ENCODE measurements around the gene DSCAML1. TPM values are rescaled to one million over a fixed set of nuclear protein-coding genes. Genes with fewer than 3 reads are reported as not detected.
"Not testable (repeated sequence)": the region's sequence is repeated elsewhere in the genome, so short reads cannot be mapped to it uniquely, and the experiment has no call there.

Gene DSCAML1
- polyA plus RNA-seq, 4 donors = 1.7 to 2.9 (median 2.0) TPM

DNA sequence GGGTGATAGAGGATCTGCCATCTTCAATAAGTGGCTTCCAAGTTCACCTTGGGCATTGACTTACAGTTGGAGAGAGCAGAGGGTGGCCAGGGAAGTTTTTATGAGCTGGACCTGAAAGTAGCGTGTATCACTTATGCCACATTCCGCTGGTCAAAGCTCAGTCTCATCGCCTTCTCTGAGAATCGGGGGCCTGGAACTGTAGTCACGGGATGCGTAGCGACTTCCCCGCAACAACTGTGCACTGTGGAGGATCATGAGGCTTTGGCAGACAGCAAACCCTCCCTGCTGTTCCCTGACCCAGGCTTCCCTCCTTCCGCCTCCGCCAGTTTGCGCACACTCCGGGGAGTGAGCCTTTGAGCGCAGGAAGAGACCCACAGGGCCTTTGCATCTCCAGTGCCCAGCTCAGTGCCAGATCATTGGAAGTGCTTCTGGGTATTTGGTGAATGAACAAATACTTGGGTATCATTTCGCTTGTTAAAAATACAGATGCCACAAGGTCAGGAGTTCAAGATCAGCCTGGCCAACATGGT, 373.9 kb downstream of the DSCAML1 start:
- no peak for DNase-seq (ENCODE audit: low read depth in 4 of 4, low spot score in 3 of 4)

DNA sequence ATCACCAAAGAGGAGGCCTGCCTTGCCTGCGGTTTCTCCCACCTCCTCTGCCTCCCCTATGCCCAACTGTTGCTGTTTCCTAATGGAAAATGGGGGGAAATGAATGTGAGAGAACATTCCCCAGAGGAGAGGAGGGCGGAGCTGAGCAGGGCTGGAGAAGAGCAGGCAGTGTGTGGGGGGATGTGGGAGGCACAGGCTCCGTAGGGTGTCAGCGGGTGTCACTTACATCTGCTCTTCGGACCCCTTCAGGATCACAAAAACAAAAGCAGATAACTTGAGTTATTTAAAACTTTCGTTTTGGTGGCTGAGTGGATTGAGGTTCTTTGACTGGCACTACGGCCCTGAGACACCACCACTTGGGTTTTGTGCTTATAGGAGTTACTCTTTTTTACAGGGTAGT, 375.5 kb downstream of the DSCAML1 start:
- DNase-seq (ENCODE audit: low read depth in 4 of 4, low spot score in 3 of 4) = no peak

DNA sequence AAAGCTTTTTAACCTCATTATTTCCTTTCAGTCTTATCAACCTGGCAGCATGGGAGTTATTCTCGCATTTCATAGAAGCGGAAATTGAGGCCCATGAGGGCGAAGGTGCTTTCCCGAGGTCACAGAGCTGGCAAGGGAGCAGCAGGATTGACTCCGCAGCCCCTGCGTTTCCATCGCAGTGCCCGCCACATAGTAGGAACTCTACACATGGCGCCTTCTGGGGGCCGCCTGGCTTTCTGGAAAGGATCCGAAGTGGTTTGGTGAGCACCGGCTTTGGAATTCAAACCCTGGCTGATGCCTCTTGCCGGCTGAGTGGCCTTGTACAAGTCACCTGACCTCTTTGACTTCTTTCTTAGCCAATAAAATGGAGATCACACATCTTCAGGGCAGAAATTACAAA, 376.0 kb downstream of the DSCAML1 start:
- no peak for DNase-seq (ENCODE audit: low read depth in 4 of 4, low spot score in 3 of 4)

GRCh38 chr11:117420598-117420997, 376.4 kb downstream of the DSCAML1 start:
- no peak for DNase-seq (ENCODE audit: low read depth in 4 of 4, low spot score in 3 of 4)

DNA sequence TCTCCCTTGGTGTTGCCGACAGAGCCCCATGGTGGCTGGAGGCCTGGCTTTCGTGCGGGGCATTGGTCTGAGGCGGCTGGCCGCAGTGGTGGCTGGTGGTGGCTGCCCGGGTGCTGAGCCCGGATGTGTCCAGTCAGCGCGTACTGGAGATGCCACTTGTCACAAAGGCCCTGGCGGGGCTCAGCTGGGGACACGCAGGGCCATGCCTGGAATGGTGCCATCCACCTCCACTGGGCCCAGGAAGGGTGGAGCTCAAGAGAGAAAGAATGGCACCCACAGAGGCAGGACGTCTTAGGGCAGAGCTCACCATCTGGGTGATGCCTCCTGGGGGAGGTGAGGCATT, 376.9 kb downstream of the DSCAML1 start:
- no peak for DNase-seq (ENCODE audit: low read depth in 4 of 4, low spot score in 3 of 4)

- no peak for DNase-seq (ENCODE audit: low read depth in 4 of 4, low spot score in 3 of 4)
Measured at GRCh38 chr11:117419482-117420142, 377.4 kb downstream of the DSCAML1 start.

DNA sequence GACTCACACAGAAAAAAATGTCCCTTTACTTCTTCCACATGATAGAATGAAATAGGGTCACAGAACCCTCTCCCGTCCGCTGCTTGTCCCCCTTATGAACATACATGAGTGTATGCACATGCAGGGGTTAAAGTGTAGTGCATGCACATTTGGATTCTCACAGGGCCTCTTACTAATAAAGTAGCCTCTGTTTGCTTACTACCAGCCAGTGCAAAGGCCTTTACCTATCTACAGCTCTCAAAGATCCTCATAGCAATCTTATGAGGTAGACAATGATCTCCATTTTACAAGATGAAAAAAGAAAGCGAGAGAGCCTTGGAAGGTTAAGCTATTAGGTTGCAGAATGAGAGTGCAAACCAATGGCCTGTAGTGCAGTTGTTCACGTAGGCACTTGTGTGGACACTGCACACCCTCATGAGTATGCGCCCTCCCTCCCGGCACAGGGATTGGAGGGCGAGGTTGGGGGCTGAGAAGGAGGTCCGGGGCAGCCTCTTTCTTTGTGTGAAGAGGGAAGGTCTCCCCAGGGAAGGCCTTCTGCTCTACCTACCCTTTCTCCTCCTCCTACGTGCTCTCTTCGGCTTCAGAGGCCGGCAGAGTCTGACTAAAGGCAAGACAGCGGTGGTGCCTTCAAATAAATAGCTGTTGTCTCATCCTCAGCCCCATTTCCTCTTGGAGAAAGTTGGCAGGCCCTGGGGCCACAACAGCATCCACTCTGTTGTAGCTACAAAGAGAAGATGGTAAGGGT, 378.1 kb downstream of the DSCAML1 start:
- no peak for DNase-seq (ENCODE audit: low read depth in 4 of 4, low spot score in 3 of 4)

DNA sequence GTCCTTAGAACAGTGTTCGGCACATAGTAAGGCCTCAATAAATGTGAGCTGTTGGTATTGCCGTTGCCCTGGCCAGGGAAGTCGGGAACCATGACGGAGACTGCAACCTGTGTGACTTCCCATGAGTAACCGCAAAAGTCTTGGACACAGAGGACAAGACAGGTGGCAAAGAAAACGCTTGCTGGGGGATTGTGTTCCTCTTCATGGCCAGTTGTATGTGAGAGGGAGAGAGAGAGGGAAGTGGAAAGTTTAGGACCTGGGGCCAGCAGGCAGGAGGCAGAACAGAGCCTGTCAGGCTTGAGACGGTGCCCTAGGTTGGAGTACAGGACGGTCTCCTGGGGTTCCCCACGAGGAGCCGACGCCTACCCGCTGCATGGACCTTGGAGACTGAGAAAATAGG, 379.2 kb downstream of the DSCAML1 start:
- DNase-seq (ENCODE audit: low read depth in 4 of 4, low spot score in 3 of 4) = no peak

- no peak for DNase-seq (ENCODE audit: low read depth in 4 of 4, low spot score in 3 of 4)
Measured at GRCh38 chr11:117417342-117417741, 379.7 kb downstream of the DSCAML1 start.

GRCh38 chr11:117415358-117415896, 381.6 kb downstream of the DSCAML1 start:
- no peak for DNase-seq (ENCODE audit: low read depth in 4 of 4, low spot score in 3 of 4)

- no peak for DNase-seq (ENCODE audit: low read depth in 4 of 4, low spot score in 3 of 4)
Measured at GRCh38 chr11:117414724-117415123, 382.3 kb downstream of the DSCAML1 start.

GRCh38 chr11:117413616-117414015, 383.4 kb downstream of the DSCAML1 start:
- DNase-seq (ENCODE audit: low read depth in 4 of 4, low spot score in 3 of 4) = no peak

DNA sequence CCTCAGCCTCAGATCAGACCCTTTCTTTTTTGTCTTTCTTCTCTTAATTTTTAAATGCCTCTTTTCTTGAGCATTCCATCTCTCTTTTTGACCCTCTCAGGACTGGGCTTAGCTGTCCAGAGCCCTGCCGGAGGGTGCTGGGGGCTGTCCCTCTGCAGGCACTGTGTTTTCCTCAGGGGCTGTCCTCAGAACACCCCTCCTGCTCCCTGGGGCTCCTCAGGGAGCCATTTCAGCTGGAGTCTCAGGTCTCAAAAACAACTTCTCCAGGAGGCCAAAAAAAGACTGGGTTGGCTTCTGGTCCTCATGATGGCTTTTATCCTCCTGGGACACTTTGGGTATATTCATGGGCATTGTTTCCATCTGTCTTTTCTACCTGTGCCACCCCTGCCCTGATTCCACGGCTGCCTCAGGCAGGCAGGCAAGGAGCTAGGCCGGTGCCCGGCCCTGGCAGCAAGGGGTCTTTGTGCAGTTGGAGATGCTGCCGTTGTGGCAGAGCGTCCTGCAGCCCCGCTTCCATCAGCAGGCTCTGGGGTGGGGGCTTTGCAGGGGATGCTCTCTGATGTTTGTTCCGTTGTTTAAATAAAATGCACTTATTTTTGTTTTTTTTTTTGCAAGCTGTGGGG, 384.3 kb downstream of the DSCAML1 start:
- no peak for DNase-seq (ENCODE audit: low read depth in 4 of 4, low spot score in 3 of 4)

DNA sequence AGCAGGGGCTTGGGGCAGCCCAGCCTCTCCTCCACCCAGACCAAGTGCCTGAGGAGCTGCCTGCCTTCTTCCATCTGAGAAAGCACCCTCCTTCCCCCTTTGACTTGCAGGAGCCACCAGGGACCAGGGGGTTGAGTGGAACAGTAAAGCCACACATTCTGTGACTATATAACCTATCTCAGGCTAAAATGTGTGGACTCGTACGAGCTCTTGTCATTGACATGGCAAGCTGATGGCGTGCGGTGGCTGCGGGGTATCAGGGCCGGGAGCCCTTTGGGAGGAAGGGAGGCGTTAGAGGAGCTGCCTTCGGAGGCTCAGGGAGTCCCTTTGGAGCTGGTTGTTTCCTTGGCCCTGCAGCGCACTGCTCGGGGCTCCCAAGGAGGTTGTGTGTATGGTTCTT, 384.8 kb downstream of the DSCAML1 start:
- no peak for DNase-seq (ENCODE audit: low read depth in 4 of 4, low spot score in 3 of 4)

DNA sequence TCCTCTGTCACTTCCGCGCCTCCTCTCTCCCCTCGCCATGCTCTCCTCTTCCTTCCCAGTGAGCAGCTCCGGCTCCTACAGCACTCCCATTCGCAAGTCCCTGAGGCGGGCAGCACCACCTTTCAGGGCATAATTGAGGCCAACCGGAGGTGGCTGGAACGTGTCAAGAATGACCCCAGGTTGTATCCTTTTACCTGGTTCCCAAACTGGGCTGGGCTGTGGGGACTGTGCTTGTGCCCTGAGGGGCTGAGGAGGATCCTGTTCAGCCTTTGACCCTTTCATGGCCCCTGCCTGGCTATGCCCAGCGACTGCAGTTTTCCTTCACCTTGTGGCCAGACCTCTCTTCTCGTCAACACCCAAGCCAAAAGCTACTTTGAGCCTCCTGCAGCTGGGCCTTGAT, 385.3 kb downstream of the DSCAML1 start:
- DNase-seq (ENCODE audit: low read depth in 4 of 4, low spot score in 3 of 4) = no peak

DNA sequence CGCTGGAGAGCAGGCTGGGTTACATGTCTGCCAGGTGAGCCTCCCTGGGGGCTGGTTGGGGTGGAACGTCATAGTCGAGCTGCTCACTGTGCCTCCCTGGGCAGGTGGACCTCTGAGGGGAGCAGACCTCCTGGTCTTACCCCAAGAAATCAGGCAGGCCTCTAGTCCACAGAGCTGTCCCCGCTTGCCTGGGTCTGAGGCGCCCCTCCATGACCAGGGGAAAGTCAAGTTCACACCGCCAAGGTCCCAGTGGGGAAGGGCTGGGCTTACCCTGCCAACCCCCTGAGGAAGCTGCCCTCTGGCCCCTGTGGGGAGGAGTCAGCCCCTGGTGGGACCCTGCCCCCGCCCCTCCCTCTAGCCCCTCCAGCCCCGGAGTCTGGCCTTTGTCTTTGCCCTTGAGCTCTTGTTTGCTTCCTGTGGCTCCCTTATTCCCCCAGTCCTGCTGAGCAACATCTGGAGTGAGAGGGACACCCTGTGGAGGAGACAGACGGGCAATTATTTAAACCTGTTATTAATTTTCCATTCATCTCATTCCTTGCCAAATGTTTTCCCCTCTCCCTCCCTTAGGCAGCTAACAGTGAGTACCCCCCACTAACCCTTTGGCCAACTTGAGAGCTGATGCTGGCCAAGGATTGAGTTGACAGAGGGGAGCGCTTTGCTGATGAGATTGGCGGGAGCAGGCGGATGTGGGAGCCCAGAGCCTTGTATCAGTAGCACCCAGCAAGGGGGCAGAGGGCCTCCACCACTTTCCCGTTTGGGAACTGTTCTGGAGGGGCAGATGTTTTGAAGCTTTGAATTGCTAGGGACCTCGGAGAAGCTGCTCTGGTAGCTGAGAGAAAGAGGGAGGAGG, 385.9 kb downstream of the DSCAML1 start:
- no peak for DNase-seq (ENCODE audit: low read depth in 4 of 4, low spot score in 3 of 4)

GRCh38 chr11:117410238-117410637, 386.8 kb downstream of the DSCAML1 start:
- DNase-seq (ENCODE audit: low read depth in 4 of 4, low spot score in 3 of 4) = no peak

DNA sequence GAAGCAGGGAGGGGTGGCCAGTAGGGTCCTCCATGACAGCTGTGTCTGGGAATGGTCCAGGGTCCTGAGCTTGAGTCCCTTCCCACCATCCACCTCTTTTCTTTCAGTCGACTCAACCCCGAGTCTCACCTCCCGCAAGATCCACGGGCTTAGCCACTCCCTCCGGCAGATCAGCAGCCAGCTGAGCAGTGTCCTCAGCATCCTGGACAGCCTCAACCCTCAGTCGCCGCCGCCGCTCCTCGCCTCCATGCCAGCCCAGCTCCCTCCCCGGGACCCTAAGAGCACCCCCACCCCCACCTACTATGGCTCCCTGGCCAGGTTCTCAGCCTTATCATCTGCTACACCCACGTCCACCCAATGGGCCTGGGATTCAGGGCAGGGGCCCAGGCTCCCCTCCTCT, 387.5 kb downstream of the DSCAML1 start:
- DNase-seq (ENCODE audit: low read depth in 4 of 4, low spot score in 3 of 4) = no peak

- DNase-seq (ENCODE audit: low read depth in 4 of 4, low spot score in 3 of 4) = no peak
Measured at GRCh38 chr11:117408356-117408755, 388.7 kb downstream of the DSCAML1 start.

DNA sequence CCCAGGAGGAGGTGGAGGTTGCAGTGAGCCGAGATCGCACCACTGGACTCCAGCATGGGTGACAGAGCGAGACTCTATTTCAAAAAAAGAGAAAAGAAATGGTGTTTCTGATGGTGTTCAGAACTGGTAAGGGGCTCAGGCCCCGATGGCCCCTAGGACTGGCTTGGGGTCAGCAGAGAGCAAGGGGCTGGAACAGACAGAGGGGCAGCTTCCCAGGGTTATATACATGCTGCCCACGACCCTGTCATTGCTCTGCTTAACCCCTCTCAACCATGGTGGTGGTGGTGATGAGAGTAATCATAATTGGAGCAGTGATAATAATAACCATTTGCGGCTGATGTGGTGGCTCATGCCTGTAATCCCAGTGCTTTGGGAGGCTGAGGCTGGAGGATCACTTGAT, 390.0 kb downstream of the DSCAML1 start:
- DNase-seq (ENCODE audit: low read depth in 4 of 4, low spot score in 3 of 4) = no peak

GRCh38 chr11:117405898-117406297, 391.1 kb downstream of the DSCAML1 start:
- not testable (repeated sequence) for DNase-seq (ENCODE audit: low read depth in 4 of 4, low spot score in 3 of 4)

All from right renal pelvis (tissue), 4 donors.